NCI-H1417 treated with DMSO at 0.1 percent for 48 hours (cell line): Measurements from ENCODE around the gene TMEM17.

Experiments
- DNase-seq: peaks from one replicate; lab custom pipeline; 2025; lab: John Stamatoyannopoulos, UW

TMEM17 gene

DNA sequence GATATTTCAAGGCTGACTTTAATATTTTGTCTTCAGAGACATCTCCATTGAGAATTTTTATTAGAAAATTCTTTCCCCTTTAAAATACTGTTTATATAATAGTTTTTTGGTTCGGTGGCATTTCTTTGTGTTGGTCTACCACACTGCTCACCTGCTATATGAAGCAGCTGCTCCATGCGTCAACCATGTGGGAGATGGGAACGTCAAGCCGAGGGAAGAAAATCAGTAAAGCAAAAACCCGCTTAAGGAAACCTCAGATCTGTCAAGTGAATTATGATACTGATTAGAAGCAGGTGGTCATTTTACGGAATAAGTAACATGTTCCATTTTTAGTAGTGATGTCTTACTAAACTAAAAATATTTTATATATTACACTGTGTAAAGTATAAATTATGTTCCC is 5.6 kb upstream of the TMEM17 start:
- DNase-seq = no peak

DNA sequence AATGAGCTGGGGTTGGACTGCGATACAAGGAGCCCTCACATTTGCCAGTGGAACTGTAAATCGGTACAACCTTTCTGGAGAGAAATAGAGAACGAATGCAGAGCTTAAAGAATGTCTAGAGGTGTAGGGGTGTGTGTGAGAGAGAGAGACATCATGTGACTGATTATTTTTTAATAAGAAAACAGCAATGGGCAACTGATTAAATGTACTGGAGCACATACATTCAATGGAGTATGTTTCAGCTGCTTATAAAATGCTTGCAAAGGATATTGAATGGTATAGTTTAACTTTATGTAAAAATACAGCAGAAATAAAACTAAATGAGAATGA is 391 bp upstream of the TMEM17 start:
- peak; percentile 64 for DNase-seq

GRCh38 chr2:62505109-62505749 is 766 bp downstream of the TMEM17 start:
- no peak for DNase-seq

GRCh38 chr2:62504657-62505056 is 1.3 kb downstream of the TMEM17 start:
- DNase-seq = no peak

GRCh38 chr2:62501794-62502500 is 4.0 kb downstream of the TMEM17 start:
- DNase-seq = no peak

- no peak for DNase-seq
These were observed 4.9 kb downstream of the TMEM17 start for GRCh38 chr2:62501069-62501468.

DNA sequence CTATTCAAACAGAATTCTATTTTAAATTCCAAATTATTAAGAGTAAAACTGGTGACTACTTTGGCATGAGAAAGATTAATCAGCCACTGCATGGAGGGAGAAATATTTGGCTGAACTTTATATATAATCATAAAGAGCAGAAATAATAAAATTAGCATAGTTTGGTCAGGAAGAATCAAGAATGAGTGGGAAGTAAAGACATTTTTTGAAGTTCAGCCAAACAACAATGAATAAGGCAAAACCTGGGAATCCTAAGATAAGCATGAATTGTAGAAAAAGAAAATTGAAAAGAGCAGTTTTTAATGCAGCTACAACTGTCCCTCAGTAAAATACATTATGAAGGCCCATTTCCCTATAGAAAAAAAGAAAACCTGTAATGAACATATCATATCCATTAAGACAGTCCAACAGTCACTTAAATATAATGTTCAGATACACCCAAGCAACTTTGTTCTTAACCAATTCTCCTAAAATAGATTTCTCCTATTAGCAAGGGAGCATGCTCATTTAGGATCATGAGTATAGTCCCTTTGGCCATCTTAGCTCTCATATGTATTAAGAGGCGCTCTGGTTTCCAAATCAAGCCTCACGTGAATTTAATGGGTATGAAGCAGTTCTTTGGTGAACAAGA is 6.5 kb downstream of the TMEM17 start:
- no peak for DNase-seq

GRCh38 chr2:62498739-62499138 is 7.3 kb downstream of the TMEM17 start:
- no peak for DNase-seq

- no peak for DNase-seq
These were observed 10.2 kb downstream of the TMEM17 start for GRCh38 chr2:62495761-62496160.

DNA sequence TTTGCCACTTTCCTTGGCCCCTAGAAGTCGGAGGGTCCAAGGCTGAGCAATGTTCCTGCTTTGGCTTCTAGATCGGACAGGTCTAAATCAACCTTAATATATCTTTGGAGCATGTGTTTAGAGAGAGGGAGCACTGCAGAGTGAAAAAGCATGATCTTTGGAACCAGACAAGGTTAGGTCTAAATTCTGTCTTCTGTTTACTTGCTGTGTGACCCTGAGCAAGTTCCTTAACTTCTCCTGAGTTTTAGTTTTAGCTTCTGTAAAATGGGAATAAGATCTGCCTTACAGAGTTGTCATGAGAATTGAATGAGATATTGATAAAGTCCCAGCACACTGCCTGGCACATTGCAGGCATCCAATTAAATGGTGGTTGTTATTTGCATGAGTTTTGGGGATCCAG is 13.9 kb downstream of the TMEM17 start:
- DNase-seq = no peak

- DNase-seq = no peak
These were observed 16.3 kb downstream of the TMEM17 start for GRCh38 chr2:62489702-62490101.

GRCh38 chr2:62489162-62489561 is 16.8 kb downstream of the TMEM17 start:
- DNase-seq = no peak

GRCh38 chr2:62486439-62486765 is 19.6 kb downstream of the TMEM17 start:
- no peak for DNase-seq

GRCh38 chr2:62485761-62486438 is 20.1 kb downstream of the TMEM17 start:
- no peak for DNase-seq

DNA sequence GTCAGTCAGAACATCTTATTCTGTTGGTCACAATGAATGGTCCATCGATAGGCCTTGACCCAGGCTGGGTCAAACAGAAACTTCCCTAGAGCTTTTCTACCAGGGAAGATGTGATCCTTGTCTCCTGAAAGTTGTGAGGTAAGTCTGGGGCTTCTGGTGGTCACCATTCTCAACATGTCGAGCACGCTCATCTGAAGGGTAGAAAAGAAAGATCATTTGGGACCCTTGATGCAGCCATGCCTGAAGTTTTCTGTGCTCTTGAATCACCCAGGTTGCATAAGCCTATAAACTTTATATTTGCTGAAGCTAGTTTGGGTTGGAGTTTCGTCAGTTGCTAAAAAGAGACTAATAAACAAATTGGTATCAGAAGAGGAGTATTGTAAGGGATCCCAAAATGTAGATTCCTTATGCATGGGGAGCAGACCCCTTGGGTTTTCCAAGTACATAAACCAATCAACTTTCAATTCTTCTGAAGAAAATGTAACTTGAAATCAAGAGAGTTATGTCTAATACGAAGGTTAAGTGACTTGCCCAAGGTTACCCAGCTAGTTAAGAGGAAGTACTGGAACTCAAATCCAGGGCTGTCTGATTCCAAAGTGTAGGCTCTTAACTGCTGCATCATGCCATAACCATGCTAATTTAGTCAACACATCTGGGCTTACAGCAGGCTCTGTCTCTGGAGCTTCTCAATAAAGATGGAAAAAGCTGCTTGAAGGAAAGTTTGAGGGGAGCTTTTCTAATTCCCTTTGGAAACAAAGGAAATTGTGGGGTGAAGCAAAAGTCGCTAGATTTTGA is 23.2 kb downstream of the TMEM17 start:
- DNase-seq = no peak

GRCh38 chr2:62479917-62480316 is 26.1 kb downstream of the TMEM17 start:
- DNase-seq = no peak

GRCh38 chr2:62478093-62478580 is 27.9 kb downstream of the TMEM17 start:
- no peak for DNase-seq

DNA sequence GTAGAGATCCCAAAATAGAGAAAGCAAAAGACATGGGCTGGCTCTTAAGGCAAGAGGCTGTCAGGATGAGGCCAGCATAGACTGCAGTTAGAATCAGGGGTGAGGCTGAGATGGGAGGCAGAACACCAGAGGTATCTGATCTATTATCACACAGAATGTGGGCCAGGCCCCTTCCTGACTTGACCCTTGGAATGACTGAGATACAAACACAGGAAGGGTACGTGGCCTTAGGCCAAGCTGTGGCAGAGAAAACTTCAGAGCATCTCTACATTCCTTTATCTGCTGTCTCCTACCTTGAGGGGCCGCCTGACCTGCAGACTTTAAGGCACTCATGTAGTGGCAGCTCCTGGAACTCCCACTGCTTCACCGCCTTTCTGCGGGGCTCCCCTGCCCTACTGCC is 28.4 kb downstream of the TMEM17 start:
- DNase-seq = no peak

DNA sequence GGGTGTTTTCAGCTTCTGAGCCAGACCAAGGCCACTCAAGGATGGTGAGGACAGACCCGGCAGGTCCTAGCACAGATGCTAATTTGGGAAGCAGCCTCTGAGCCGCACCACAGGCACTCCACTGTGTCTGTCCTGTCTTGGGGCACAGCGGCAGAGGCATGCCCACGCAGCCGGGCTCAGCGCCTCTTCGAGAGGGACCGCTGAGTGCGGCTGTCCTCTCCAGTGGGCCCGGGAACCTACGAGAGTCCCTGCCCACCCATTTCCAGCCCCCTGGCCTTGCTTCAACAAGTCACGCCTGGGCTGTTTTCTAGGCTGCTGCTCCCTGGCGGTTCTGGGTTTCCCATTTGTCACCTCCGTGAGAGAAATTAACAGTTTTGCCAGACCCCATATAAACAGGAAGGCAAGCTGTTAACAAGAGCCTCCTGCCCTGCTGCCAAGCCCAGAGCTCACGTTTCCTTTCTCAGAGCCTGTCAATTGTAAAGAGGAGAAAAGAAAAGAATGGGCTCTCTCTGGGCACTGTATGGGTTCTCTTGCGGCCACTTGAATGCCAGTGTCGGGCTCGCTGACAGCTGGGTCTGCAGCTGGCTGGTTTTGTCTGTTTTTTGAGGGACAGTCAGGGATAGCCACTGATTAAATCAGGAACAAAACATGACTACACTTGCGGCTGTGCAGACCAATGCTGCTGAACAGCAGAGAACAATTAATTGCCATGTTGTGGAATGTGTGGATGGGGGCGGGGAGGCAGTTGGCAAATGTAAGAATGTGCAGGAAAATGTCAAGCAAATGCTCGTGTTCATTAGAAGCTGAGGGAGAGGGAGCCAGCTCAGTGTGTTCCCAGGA is 30.6 kb downstream of the TMEM17 start:
- DNase-seq = no peak

DNA sequence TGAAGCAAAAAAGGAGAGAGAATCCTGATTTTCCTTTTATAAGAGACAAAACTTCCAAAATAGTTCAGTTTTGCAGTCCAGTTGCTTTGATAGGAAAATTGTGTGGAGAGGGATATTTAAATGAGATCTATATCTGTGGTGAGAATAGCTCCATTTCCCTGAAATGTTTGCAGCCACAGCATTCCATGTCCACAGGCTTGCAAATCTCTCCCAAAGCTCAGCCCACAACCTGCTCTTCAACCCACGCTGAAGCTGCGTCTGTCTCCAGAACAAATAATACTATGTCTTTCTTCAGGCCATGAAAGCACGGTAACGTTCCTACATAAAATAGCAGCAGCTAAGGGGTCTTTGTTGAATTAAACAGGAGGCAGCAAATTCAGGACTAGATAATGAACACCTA is 31.8 kb downstream of the TMEM17 start:
- no peak for DNase-seq

GRCh38 chr2:62473246-62473827 is 32.7 kb downstream of the TMEM17 start:
- no peak for DNase-seq
